HG03139 (cell line): ENCODE data around the gene MIA.
"Not testable (repeated sequence)": the region's sequence is repeated elsewhere in the genome, so short reads cannot be mapped to it uniquely, and the experiment has no call there.

Experiments
- ATAC-seq: cut with Tn5 transposase; IDR thresholded peaks from one replicate; pipeline ENCODE4 v1.9.1; 2021; ENCODE audit not compliant: unreplicated experiment

MIA gene

GRCh38 chr19:40777937-40778705 is 2.8 kb downstream of the MIA start, which contains the start of gene RAB4B:
Gene RAB4B, plus strand, starts transcription at chr19:40778247. Its CDS starts 129 bp downstream, at chr19:40778376.
- ATAC-seq = peak; percentile 60

DNA sequence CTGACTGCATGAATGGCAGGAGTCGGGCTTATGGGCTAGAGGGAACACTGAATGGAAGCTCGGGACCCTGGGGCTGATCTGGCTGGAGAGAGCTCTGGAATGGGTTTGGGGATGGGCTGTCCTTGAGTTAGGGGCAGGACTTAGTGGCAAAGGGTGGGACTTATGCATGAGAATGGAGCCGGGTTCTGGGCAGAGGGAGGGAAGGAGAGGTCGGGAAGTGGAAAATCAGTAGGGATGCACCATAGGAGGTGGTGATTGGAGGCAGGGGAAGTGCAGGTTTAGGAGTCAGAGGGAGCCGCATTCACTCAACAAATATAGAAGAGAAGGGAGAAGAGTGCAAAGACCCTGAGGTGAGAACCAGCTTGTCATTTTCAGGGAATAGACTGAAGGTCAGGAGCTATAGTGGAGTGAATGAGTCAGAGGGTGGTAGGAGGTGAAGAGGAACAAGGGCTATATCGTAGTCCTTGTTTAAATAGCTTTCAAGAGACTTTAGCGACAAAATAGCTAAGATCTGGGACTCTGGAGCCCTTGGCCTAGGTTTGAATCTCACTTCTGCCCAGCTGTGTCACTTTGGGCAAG is 3.5 kb downstream of the MIA start:
- no peak for ATAC-seq

GRCh38 chr19:40780582-40780981 is 5.3 kb downstream of the MIA start:
- ATAC-seq = no peak

- ATAC-seq = no peak
Measured at GRCh38 chr19:40781140-40781539, 5.8 kb downstream of the MIA start.

DNA sequence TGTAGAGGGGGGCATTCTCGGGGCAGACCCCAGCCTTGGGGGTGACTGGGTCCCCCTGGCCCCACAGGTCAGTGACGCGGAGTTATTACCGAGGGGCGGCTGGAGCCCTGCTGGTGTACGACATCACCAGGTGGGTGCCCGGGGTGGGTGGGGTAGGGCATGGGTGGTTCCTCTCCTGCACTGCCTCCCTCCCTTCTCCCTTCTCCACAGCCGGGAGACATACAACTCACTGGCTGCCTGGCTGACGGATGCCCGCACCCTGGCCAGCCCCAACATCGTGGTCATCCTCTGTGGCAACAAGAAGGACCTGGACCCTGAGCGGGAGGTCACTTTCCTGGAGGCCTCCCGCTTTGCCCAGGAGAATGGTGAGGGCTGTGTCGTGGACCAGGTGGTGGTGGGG is 8.4 kb downstream of the MIA start:
- ATAC-seq = no peak

DNA sequence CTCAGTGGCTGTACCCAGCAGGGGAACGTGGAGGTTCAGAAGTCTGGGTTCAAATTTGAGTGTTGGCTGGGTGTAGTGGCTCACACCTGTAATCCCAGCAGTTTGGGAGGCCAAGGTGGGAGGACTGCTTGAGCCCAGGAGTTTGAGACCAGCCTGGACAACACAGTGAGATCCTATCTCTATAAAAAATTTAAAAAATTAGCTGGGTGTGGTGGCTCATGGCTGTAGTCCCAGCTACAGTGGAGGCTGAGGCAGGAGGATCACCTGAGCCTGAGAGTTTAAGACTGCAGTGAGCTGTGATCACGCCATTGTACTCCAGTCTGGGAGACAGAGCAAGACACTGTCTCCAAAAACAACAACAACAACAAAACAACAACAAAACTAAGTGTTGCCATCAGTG is 8.8 kb downstream of the MIA start:
- not testable (repeated sequence) for ATAC-seq

DNA sequence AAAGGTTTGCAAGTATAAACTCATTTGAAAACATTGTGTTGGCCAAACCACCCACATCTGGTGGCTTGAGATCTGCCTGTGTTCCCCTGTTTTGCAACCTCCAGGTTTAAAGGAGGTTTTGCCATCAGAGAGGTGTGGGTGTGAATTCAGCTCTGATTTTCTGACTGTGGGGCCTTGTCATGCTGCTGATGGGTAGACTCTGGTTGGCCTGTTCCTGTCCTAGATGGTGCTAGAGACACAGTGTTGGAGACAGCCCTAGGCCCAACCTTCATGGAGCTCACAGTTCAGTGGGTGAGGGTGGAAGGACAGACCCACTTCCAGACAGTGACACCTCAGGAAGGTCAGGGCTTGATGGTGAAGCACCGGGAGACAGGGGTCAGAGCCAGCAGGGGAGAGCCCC is 10.2 kb downstream of the MIA start:
- no peak for ATAC-seq

GRCh38 chr19:40786060-40787037 is 11.0 kb downstream of the MIA start:
- ATAC-seq = no peak

DNA sequence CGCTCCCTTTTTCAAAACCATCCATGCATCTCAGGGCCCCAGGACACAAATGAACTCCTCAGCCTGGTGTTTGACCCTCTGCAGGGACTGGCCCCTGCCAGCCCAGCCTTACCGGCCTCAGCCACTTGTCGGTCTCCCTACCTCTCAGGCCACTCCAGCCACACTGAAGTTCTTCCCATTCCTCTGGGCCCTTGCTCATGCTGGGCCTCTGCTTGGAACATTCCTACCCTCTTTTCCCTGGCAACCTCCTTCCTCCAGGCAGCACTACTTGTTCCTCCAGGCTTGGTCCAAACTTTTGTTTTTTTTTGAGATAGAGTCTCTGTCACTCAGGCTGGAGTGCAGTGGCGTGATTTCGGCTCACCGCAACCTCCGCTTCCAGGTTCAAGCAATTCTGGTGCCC is 16.0 kb downstream of the MIA start:
- ATAC-seq = no peak

DNA sequence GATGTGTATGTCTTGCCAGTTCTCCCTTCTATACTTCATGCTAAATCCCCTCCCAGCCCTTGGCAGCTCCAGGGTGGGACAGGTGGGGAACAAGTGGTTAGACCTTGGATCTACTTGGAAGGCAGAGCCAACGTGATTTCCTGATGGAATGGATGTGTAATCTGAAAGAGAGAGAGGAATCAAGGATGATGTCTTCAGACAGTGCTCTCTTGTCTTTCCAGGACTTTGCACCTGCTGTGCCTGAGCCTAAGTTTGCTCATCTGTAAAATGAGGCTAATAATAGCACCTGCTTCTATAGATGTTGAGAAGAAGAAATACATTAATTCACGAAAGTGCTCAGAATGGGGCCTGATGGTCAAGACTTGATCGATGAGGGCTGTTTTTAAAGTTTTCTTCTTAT is 16.7 kb downstream of the MIA start:
- ATAC-seq = no peak

- no peak for ATAC-seq
Measured at GRCh38 chr19:40797166-40797962, 22.0 kb downstream of the MIA start.

- no peak for ATAC-seq
Measured at GRCh38 chr19:40797963-40798682, 22.8 kb downstream of the MIA start.

- ATAC-seq = peak; percentile 65
Measured at GRCh38 chr19:40798683-40799557, 23.6 kb downstream of the MIA start, which contains the start of gene EGLN2. Gene EGLN2, plus strand, starts transcription at chr19:40799191. Its CDS starts 1,382 bp downstream, at chr19:40800573.

DNA sequence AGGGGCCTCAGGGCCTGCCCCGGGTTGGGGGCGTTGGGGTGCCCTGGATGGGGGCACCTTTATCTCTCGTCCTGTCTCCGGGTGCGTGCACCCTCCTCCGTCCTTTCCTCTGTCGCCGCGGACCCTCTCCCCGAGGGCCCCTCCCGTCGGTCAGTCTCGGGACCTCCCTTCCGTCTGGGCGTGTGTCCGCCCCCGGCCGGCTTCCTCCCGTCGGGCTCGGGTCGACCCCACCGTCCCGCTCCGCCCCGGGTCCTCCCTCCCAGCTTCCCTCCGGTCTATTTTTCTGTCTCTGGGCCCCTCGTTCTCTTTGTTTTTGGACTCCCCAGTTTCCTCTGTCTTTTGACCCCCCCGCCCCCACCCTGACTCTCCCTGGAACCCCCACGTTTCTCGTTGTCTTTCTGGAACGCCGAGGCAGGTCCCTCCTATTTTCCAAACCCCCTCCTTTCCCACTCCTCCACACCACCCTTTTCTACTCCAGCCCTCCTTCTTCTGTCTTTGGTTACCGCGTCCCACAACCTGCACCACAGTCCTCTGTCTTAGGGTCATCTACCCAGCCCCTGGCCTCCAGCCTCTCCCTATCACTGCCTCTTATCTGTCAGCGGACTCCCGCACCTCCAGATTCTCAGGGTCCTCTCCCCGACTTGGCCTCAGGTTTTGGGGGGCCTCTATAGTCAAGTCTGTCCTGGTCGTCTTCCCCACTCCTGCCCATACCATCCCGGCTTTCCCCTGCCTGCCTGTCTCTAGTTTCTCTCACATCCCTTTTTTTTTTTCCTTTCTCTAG is 24.4 kb downstream of the MIA start:
- no peak for ATAC-seq

- no peak for ATAC-seq
Measured at GRCh38 chr19:40800339-40800996, 25.1 kb downstream of the MIA start.

DNA sequence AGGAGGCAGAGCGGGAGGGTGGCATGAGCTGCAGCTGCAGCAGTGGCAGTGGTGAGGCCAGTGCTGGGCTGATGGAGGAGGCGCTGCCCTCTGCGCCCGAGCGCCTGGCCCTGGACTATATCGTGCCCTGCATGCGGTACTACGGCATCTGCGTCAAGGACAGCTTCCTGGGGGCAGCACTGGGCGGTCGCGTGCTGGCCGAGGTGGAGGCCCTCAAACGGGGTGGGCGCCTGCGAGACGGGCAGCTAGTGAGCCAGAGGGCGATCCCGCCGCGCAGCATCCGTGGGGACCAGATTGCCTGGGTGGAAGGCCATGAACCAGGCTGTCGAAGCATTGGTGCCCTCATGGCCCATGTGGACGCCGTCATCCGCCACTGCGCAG is 25.7 kb downstream of the MIA start:
- no peak for ATAC-seq

GRCh38 chr19:40801426-40802299 is 26.3 kb downstream of the MIA start:
- ATAC-seq = no peak
